ENCODE results near the gene YLPM1.
A peak's percentile ranks its signal among the peaks of the same experiment; 100 is the strongest.

YLPM1 gene

DNA sequence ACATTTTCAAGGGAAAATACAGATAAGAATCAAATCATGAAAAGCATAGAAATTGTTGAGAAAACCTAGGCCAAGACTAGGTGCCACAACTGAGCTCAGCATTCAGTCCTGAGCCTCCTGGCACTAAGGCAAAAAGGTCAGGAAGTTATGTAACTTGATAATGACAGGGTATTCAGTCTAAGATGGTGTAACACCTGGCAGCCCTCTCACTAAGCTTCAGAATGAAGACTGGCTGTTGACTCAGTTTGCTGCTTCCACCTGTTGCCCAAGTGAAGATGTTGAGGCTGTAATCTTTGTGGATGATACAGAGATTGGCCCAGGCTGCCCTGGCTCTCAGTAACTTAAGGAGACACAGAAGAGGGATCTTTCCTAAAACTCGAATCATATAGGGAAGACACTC is 93.2 kb downstream of the YLPM1 start:
- TF ChIP-seq TEAD4 (IDR thresholded peaks at IDR 0.05) (no peak), CEBPB (IDR thresholded peaks at IDR 0.05) (no peak), YY1 (IDR thresholded peaks at IDR 0.05; ENCODE audit: low read depth) (no peak)

DNA sequence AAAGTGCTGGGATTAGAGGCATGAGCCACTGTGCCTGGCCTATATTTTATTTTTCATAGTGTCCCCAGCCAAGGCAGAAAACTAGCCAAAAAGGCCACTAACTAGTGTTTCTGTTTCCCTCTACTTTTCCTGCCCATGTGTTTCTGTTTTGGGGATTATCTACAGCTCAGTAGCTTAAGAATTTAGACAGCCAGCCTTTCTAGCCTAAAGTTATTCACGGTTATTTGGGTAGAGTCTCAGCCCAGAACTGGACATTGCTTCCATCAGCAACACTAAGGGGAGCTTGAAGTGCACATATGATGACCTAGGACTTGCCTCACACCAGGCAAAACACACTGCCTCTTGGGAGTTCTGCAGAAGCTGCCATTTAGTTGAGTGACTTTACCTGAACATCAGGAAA is 94.9 kb downstream of the YLPM1 start:
- TF ChIP-seq RAD21 (IDR thresholded peaks at IDR 0.05; ENCODE audit: low read depth) (no peak), TEAD4 (IDR thresholded peaks at IDR 0.05) (no peak), CREB1 (IDR thresholded peaks at IDR 0.05; ENCODE audit: low read depth) (no peak), NFIC (IDR thresholded peaks at IDR 0.05) (no peak), YY1 (IDR thresholded peaks at IDR 0.05; ENCODE audit: low read depth) (no peak), EP300 (IDR thresholded peaks at IDR 0.05; ENCODE audit: borderline replicate concordance) (no peak)
- TF ChIP-seq, protein P1, sequence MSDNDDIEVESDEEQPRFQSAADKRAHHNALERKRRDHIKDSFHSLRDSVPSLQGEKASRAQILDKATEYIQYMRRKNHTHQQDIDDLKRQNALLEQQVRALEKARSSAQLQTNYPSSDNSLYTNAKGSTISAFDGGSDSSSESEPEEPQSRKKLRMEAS (IDR thresholded peaks at IDR 0.05), result no peak

DNA sequence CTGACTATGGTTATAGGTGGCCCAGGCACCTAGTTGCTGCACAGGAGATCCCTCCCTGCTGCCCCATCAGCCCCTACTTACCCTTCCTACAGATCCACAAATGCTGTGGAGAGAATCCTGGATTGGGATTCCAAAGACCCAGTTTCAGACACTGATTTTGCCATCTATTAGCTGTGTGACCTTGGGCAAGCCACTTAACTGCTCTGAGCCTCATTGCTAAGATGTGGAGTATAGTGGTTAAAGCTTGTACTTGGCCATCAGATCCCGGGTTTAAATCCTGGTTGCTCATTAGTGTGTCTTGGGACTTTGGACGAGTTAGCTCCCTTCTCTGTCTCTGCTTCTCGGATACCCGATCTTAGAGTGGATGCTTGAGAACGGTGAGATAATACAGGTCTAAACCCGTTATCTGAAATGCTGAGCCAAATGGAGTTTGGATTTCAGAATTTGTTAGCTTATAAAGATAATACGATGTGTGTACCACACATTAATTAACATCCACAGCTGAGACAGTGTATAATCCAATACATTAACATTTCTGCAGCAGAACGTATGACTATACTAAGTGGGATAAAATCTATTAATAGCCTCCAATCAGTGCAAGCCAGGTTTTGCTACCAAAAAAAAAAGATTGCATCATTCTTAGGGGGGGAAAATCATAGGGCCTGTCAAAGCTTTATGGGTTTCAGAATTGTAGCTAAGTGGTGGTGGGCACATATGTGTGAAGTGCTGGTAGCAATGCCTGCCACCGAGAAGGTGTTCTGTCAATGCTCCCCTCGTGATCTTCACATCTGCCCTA is 96.8 kb downstream of the YLPM1 start:
- no peak for TF ChIP-seq NFIC (IDR thresholded peaks at IDR 0.05)
- no peak for TF ChIP-seq RAD21 (IDR thresholded peaks at IDR 0.05; ENCODE audit: low read depth)
- no peak for TF ChIP-seq TAF1 (IDR thresholded peaks at IDR 0.05; ENCODE audit: low read depth)
- TF ChIP-seq, protein P1 (IDR thresholded peaks at IDR 0.05), result no peak
- no peak for TF ChIP-seq CREB1 (IDR thresholded peaks at IDR 0.05; ENCODE audit: low read depth)
- no peak for TF ChIP-seq ZBTB7A (IDR thresholded peaks at IDR 0.05; ENCODE audit: low read depth)
- no peak for TF ChIP-seq EGR1 (IDR thresholded peaks at IDR 0.05)
- no peak for TF ChIP-seq TEAD4 (IDR thresholded peaks at IDR 0.05)
- TF ChIP-seq, protein P2, sequence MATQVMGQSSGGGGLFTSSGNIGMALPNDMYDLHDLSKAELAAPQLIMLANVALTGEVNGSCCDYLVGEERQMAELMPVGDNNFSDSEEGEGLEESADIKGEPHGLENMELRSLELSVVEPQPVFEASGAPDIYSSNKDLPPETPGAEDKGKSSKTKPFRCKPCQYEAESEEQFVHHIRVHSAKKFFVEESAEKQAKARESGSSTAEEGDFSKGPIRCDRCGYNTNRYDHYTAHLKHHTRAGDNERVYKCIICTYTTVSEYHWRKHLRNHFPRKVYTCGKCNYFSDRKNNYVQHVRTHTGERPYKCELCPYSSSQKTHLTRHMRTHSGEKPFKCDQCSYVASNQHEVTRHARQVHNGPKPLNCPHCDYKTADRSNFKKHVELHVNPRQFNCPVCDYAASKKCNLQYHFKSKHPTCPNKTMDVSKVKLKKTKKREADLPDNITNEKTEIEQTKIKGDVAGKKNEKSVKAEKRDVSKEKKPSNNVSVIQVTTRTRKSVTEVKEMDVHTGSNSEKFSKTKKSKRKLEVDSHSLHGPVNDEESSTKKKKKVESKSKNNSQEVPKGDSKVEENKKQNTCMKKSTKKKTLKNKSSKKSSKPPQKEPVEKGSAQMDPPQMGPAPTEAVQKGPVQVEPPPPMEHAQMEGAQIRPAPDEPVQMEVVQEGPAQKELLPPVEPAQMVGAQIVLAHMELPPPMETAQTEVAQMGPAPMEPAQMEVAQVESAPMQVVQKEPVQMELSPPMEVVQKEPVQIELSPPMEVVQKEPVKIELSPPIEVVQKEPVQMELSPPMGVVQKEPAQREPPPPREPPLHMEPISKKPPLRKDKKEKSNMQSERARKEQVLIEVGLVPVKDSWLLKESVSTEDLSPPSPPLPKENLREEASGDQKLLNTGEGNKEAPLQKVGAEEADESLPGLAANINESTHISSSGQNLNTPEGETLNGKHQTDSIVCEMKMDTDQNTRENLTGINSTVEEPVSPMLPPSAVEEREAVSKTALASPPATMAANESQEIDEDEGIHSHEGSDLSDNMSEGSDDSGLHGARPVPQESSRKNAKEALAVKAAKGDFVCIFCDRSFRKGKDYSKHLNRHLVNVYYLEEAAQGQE (IDR thresholded peaks at IDR 0.05; ENCODE audit: low read depth), result no peak
- TF ChIP-seq TCF12 (IDR thresholded peaks at IDR 0.05; ENCODE audit: low read depth), result no peak
- no peak for TF ChIP-seq CEBPB (IDR thresholded peaks at IDR 0.05)
- TF ChIP-seq, protein P3, sequence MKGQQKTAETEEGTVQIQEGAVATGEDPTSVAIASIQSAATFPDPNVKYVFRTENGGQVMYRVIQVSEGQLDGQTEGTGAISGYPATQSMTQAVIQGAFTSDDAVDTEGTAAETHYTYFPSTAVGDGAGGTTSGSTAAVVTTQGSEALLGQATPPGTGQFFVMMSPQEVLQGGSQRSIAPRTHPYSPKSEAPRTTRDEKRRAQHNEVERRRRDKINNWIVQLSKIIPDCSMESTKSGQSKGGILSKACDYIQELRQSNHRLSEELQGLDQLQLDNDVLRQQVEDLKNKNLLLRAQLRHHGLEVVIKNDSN (IDR thresholded peaks at IDR 0.05), result no peak

DNA sequence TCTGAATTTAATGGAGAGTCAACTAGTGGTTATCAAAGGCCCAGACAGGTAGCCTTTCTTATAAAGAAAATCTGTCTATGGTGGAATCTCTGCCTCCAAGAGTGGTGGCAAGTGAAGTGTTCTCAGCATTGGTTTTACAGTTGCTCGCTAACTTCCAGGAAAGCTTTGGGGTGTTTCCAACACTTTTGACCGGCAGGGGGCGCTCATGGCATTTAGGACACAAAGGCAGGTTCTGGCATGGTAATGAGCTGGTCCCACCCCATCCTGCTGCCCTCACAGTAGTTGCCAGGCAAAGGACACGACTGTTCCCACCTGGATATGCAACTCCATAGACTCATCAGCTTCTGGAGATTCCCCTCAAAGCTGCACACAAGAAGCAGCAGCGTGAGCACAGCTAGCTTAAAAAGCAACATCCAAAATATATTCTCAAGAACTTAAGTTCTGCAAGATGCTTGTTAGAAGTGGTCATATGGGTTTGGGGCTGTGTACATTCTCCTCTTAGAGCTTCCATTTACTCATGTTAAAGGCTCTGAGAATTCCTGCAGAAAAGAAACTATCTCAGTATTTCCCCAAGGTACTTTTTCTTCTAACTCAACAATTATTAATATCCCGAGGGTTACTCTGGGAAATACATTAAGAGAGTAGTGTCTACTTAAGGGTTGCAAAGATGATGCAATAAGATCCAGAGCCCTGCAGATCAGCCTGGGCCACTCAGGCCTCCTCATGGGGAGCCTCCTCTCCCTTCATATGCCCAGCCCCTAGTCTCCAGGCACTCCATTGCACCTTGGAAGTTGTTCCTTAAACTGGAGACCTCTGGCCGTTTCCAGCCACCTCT is 98.0 kb downstream of the YLPM1 start:
- TF ChIP-seq TCF12 (IDR thresholded peaks at IDR 0.05; ENCODE audit: low read depth), result no peak
- TF ChIP-seq RAD21 (IDR thresholded peaks at IDR 0.05; ENCODE audit: low read depth), result peak; percentile 88
- peak; percentile 13; the same call in 1 of the 2 replicates for TF ChIP-seq CEBPB (IDR thresholded peaks at IDR 0.05)

DNA sequence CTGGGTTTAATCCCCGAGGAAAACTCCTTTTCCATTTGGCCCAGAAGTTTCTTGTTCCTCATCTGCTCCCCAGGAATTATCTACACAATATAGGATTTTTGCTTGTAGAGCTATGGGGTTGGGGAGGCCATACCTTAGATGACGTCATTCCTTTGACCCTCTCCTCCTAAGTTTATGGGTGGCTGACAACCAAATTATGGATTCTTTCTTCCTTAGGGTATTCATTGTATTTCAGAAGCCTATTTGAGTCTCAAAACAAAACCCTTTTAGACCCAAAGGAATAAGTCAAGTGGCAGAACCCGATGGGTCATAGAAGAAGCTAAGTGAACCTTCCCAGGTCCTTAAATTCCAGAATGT is 98.6 kb downstream of the YLPM1 start:
- TF ChIP-seq NFIC (IDR thresholded peaks at IDR 0.05) (no peak), YY1 (IDR thresholded peaks at IDR 0.05; ENCODE audit: low read depth) (no peak), CREB1 (IDR thresholded peaks at IDR 0.05; ENCODE audit: low read depth) (no peak), TEAD4 (IDR thresholded peaks at IDR 0.05) (no peak), CEBPB (IDR thresholded peaks at IDR 0.05) (no peak; the same call in 1 of the 2 replicates), TAF1 (IDR thresholded peaks at IDR 0.05; ENCODE audit: low read depth) (no peak), EP300 (IDR thresholded peaks at IDR 0.05; ENCODE audit: borderline replicate concordance) (no peak), EGR1 (IDR thresholded peaks at IDR 0.05) (no peak), FOXM1 (IDR thresholded peaks at IDR 0.05; ENCODE audit: borderline replicate concordance, low read depth) (no peak), TCF12 (IDR thresholded peaks at IDR 0.05; ENCODE audit: low read depth) (no peak), ZBTB7A (IDR thresholded peaks at IDR 0.05; ENCODE audit: low read depth) (no peak), RAD21 (IDR thresholded peaks at IDR 0.05; ENCODE audit: low read depth) (no peak)
- TF ChIP-seq, protein P1 (IDR thresholded peaks at IDR 0.05), result no peak
- TF ChIP-seq, protein P3 (IDR thresholded peaks at IDR 0.05), result no peak
- TF ChIP-seq, protein P2 (IDR thresholded peaks at IDR 0.05; ENCODE audit: low read depth), result no peak

All from Ishikawa (cell line).